K562 (cell line): ENCODE data around the gene CASKIN2. TPM values are rescaled to one million over a fixed set of nuclear protein-coding genes. Genes with fewer than 3 reads are reported as not detected.

Experiments used
- REST ChIP-seq, 2 experiments: fragments of 450-650 bp; formaldehyde crosslinking in 1 of 2; IDR thresholded peaks; 2 replicates each; pipeline versions ENCODE4 v1.4.0 to v1.6.1; 2014 to 2020; ENCODE audit warnings: mild to moderate bottlenecking in 2 of 2, borderline replicate concordance in 1 of 2, low read depth in 1 of 2
- polyA plus RNA-seq, 8 experiments: library from polyadenylated mRNA; depleted of rRNA in 4 of 8; stranded (reverse) in 5 of 8; unstranded in 3 of 8; fragments of >200 nt; fragmentation: Nextera tagmentation in 2 of 8; fragmentation: Illumina TruSeq in 1 of 8; extraction: Ambion mirVana in 2 of 8; extraction: Trizol in 1 of 8; gene quantifications; 2 replicates each; pipeline versions ENCODE4 v1.2.1 to v1.2.3, GENCODE V29; 2011 to 2014; ENCODE audit warnings: inconsistent platforms in 1 of 8, missing spikeins in 1 of 8
- total RNA-seq, 7 experiments: library from RNA; depleted of rRNA in 6 of 7; stranded (reverse); fragments of >200 nt in 6 of 7; fragmentation: Illumina TruSeq in 2 of 7; extraction: Trizol in 2 of 7; gene quantifications; 2 replicates each; pipeline versions ENCODE4 v1.2.1 to v1.2.3, GENCODE V29; 2011 to 2021; ENCODE audit warnings: low replicate concordance in 1 of 7

CASKIN2 gene
- total and polyA plus RNA-seq, 9 of the 15 experiments (the other 6 are each of a cell fraction or from before 2014, with no cell fraction given) = 0.01 to 12.2 (median 2.1) TPM

- peak; percentile 75 for TF ChIP-seq REST (IDR thresholded peaks at IDR 0.05; ENCODE audit: borderline replicate concordance)
- TF ChIP-seq REST (CRISPR knock-in tag; IDR thresholded peaks at IDR 0.05; ENCODE audit: low read depth) = no peak
- TF ChIP-seq, all 486 proteins: peak for 38
Measured at GRCh38 chr17:75487351-75488070, 27.8 kb downstream of the CASKIN2 start (continued).
